Measurements from ENCODE around the gene CCSER1.

DNA sequence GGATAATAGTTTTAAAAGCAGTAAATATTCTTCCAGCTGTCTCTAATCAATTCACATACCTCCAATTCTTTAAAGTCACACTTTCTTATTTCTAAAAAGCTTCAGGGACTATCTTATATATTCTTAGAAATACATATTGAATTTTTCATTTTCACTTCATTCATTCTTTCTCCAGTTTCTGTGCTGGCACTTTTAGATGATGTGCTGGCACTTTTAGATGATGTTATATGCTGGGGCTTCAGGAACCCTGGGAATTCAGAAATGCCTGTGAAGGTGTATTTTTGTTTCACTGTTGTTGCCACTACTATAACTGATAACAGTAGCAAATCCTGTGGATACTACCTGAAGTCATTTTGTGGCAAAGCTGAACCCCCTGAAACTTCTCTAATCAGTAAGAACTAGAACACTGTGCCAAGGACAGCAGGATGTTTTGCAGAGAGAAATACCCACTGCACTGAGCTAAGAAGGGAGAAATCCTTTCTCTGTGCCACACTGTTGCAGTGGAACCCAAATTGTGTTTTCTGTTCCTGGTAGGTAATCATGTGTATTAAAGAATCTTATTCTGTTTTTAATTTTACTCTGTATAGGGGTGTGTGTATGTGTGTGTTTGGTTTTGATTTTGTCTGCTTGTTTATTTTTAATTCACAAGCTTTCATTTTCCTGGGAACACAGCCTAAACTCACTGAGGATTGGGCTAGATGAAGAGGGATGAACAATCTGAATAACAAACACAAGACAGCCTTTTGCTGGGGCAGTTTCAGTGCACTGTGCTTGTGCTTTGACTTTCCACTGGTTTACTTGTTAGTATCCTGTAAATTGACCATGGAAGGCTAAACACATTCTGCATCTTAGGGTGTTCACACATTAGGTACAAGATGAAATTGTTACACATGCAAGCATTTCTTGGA is 898.3 kb downstream of the CCSER1 start:
- TF ChIP-seq POLR2A (IDR thresholded peaks at IDR 0.05), result no peak
- TF ChIP-seq, protein P1, sequence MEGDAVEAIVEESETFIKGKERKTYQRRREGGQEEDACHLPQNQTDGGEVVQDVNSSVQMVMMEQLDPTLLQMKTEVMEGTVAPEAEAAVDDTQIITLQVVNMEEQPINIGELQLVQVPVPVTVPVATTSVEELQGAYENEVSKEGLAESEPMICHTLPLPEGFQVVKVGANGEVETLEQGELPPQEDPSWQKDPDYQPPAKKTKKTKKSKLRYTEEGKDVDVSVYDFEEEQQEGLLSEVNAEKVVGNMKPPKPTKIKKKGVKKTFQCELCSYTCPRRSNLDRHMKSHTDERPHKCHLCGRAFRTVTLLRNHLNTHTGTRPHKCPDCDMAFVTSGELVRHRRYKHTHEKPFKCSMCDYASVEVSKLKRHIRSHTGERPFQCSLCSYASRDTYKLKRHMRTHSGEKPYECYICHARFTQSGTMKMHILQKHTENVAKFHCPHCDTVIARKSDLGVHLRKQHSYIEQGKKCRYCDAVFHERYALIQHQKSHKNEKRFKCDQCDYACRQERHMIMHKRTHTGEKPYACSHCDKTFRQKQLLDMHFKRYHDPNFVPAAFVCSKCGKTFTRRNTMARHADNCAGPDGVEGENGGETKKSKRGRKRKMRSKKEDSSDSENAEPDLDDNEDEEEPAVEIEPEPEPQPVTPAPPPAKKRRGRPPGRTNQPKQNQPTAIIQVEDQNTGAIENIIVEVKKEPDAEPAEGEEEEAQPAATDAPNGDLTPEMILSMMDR (IDR thresholded peaks at IDR 0.05), result no peak
